ENCODE measurements around the gene PUS1. TPM values are rescaled to one million over a fixed set of nuclear protein-coding genes. Genes with fewer than 3 reads are reported as not detected.

The PUS1 gene
- total and polyA plus RNA-seq, 2 experiments from 2014 or later = 10.2 to 10.7 TPM

DNA sequence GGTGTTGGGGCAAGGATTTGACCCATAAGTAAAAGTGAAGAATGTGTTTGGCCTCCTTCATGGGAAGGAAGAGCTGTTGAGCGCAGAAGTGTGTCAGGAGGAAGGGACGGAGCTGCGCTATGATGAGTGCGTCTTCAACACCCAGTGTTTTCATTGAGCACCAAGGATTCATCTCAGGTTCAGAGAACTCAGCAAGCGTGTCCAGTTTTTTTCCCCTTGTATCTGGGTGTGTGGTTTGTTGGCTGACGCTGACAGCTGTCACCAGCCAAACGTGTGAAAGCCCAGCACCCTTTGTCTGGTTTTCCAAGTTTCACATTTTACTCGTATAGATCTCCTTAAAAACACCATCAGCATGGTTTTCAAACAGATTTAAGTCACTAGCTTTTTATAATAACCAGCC, 33.0 kb downstream of the PUS1 start:
- H4K20me1 ChIP-seq (ENCODE audit: insufficient read depth, poor library complexity, severe bottlenecking) = peaks cover 59% of the 10 kb centered on the region
- no peaks in the 10 kb centered on the region for H3K9me2 ChIP-seq (replicated peaks; ENCODE audit: insufficient read depth)
- DNase-seq (ENCODE audit: low spot score) = no peak
- H3K27me3 ChIP-seq = no peaks in the 10 kb centered on the region
- whole genome bisulfite sequencing (ENCODE audit: low lambda C conversion rate, missing lambda C conversion rate) = 94% methylated on average over 8 of the region's 8 CpGs
- TF ChIP-seq EZH2 (IDR thresholded peaks at IDR 0.05; ENCODE audit: borderline replicate concordance) (no peak), EZH2phosphoT487 (IDR thresholded peaks at IDR 0.05; ENCODE audit: low read depth, severe bottlenecking, unreplicated experiment) (no peak)
- TF ChIP-seq, protein P1, sequence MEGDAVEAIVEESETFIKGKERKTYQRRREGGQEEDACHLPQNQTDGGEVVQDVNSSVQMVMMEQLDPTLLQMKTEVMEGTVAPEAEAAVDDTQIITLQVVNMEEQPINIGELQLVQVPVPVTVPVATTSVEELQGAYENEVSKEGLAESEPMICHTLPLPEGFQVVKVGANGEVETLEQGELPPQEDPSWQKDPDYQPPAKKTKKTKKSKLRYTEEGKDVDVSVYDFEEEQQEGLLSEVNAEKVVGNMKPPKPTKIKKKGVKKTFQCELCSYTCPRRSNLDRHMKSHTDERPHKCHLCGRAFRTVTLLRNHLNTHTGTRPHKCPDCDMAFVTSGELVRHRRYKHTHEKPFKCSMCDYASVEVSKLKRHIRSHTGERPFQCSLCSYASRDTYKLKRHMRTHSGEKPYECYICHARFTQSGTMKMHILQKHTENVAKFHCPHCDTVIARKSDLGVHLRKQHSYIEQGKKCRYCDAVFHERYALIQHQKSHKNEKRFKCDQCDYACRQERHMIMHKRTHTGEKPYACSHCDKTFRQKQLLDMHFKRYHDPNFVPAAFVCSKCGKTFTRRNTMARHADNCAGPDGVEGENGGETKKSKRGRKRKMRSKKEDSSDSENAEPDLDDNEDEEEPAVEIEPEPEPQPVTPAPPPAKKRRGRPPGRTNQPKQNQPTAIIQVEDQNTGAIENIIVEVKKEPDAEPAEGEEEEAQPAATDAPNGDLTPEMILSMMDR (IDR thresholded peaks at IDR 0.05; ENCODE audit: poor library complexity) = no peak
- H3K4me2 ChIP-seq = no peak overlapping the region
- no peaks in the 10 kb centered on the region for H3K9me3 ChIP-seq (ENCODE audit: low read depth)
- no peak overlapping the region for H3K27ac ChIP-seq
- no peaks in the 10 kb centered on the region for H3K4me1 ChIP-seq (ENCODE audit: insufficient read depth)
- H2AFZ ChIP-seq = no peak overlapping the region
- peaks cover 86% of the 10 kb centered on the region for H3K79me2 ChIP-seq
- H3K36me3 ChIP-seq (replicated peaks; ENCODE audit: insufficient read depth, low read depth) = no peaks in the 10 kb centered on the region
- no peak overlapping the region for H3K4me3 ChIP-seq

DNA sequence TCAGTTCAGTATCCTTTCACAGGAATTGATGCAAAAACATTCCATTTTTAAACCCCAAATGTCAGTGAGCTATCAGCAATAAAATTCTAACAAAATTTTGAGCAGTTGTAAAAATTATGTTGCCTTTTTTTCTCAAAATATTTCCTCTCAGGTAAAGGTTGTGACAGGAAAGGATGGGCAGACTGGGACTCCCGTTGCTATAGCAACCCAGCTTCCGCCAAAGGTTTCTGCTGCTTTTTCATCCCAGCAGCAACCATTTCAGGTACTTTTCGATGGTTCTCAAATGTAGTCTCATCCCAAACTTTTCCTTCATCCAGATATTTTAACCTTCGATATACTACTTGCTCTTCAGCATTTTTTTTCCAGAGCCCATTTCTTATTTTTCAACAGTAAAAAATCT, 34.3 kb downstream of the PUS1 start:
- peaks cover 53% of the 10 kb centered on the region for H4K20me1 ChIP-seq (ENCODE audit: insufficient read depth, poor library complexity, severe bottlenecking)
- DNase-seq (ENCODE audit: low spot score) = no peak
- 97% methylated on average over 4 of the region's 4 CpGs for WGBS (ENCODE audit: low lambda C conversion rate, missing lambda C conversion rate)

DNA sequence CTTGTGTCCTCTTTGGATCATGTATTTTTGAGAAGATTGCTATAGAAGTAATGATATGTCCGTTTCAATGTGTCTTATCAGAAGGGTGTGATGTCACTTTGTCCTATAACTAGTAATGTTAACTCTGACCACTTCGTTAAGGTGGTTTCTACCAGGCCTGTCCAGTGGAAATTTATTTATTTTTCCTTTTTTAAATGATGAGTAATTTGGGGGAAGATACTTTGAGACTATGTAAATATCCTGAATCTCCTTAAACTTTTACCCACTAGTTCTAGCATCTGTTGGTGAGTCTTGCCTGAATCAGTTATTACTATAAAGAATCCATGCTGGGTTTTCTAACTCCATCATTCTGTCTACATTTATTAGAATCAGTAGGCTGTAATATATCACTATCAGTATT, 36.0 kb downstream of the PUS1 start:
- Histone ChIP-seq H3K27me3 (no peaks in the 10 kb centered on the region), H3K9me3 (ENCODE audit: low read depth) (no peaks in the 10 kb centered on the region), H3K79me2 (peaks cover 85% of the 10 kb centered on the region), H3K4me3 (no peak overlapping the region), H3K36me3 (replicated peaks; ENCODE audit: insufficient read depth, low read depth) (no peaks in the 10 kb centered on the region), H2AFZ (no peak overlapping the region), H3K4me1 (ENCODE audit: insufficient read depth) (no peaks in the 10 kb centered on the region), H3K27ac (no peak overlapping the region), H3K9me2 (replicated peaks; ENCODE audit: insufficient read depth) (no peaks in the 10 kb centered on the region), H4K20me1 (ENCODE audit: insufficient read depth, poor library complexity, severe bottlenecking) (peaks cover 42% of the 10 kb centered on the region), H3K4me2 (no peak overlapping the region)
- DNase-seq (ENCODE audit: low spot score) = no peak
- TF ChIP-seq EZH2phosphoT487 (IDR thresholded peaks at IDR 0.05; ENCODE audit: low read depth, severe bottlenecking, unreplicated experiment) (no peak), EZH2 (IDR thresholded peaks at IDR 0.05; ENCODE audit: borderline replicate concordance) (no peak)
- TF ChIP-seq, protein P1 (IDR thresholded peaks at IDR 0.05; ENCODE audit: poor library complexity) = no peak
- WGBS (ENCODE audit: low lambda C conversion rate, missing lambda C conversion rate) = 91% methylated on average over 2 of the region's 2 CpGs

More for the DNA sequence above, 34.3 kb downstream of the PUS1 start:
- Histone ChIP-seq H3K79me2 (peaks cover 85% of the 10 kb centered on the region), H3K27ac (no peak overlapping the region), H3K27me3 (no peaks in the 10 kb centered on the region), H2AFZ (no peak overlapping the region), H3K36me3 (replicated peaks; ENCODE audit: insufficient read depth, low read depth) (no peaks in the 10 kb centered on the region), H3K9me2 (replicated peaks; ENCODE audit: insufficient read depth) (no peaks in the 10 kb centered on the region), H3K9me3 (ENCODE audit: low read depth) (no peaks in the 10 kb centered on the region), H3K4me3 (no peak overlapping the region), H3K4me1 (ENCODE audit: insufficient read depth) (no peaks in the 10 kb centered on the region), H3K4me2 (no peak overlapping the region)
- TF ChIP-seq EZH2phosphoT487 (IDR thresholded peaks at IDR 0.05; ENCODE audit: low read depth, severe bottlenecking, unreplicated experiment) (no peak), EZH2 (IDR thresholded peaks at IDR 0.05; ENCODE audit: borderline replicate concordance) (no peak)
- TF ChIP-seq, protein P1 (IDR thresholded peaks at IDR 0.05; ENCODE audit: poor library complexity) = no peak

DNA sequence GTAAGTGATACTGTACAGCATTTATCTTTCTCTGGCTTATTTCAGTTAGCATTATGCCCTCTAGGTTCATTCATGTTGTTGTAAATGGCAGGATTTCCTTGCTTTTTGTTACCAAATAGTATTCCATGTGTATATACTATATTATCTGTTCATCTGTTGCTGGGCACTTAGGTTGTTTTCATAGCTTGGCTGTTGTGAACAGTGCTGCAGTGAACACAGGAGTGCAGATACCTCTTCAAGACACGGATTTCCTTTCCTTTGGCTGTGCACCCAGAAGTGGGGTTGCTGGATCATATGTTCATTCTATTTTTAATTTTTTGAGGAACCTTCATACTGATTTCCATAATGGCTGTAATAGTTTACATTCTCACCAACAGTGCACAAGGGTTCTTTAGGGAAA, 42.1 kb downstream of the PUS1 start:
- Histone ChIP-seq H3K79me2 (peaks cover 92% of the 10 kb centered on the region), H4K20me1 (ENCODE audit: insufficient read depth, poor library complexity, severe bottlenecking) (peaks cover 28% of the 10 kb centered on the region), H3K9me3 (ENCODE audit: low read depth) (no peaks in the 10 kb centered on the region), H3K27me3 (no peaks in the 10 kb centered on the region), H3K4me1 (ENCODE audit: insufficient read depth) (no peaks in the 10 kb centered on the region), H3K27ac (no peak overlapping the region), H3K4me3 (no peak overlapping the region), H3K36me3 (replicated peaks; ENCODE audit: insufficient read depth, low read depth) (no peaks in the 10 kb centered on the region), H2AFZ (no peak overlapping the region), H3K9me2 (replicated peaks; ENCODE audit: insufficient read depth) (no peaks in the 10 kb centered on the region), H3K4me2 (no peak overlapping the region)
- no peak for TF ChIP-seq EZH2phosphoT487 (IDR thresholded peaks at IDR 0.05; ENCODE audit: low read depth, severe bottlenecking, unreplicated experiment)
- no peak for TF ChIP-seq EZH2 (IDR thresholded peaks at IDR 0.05; ENCODE audit: borderline replicate concordance)
- TF ChIP-seq, protein P1 (IDR thresholded peaks at IDR 0.05; ENCODE audit: poor library complexity) = no peak
- 76% methylated on average over 1 of the region's 1 CpG for WGBS (ENCODE audit: low lambda C conversion rate, missing lambda C conversion rate)
- no peak for DNase-seq (ENCODE audit: low spot score)

Measured in hepatocyte (in vitro differentiated cells).